SK-N-SH treated with all-trans-retinoic acid at 6 μM for 48 hours (cell line): ENCODE data around the gene DOCK11.

ENCODE experiments used
- GLIS3 ChIP-seq: fragments of 250-450 bp; sonication (Bioruptor Pico); IDR thresholded peaks from 2 replicates; pipeline ENCODE4 v1.5.0; 2020; ENCODE audit warnings: mild to moderate bottlenecking, moderate library complexity
- ISL1 ChIP-seq: fragments of 250-450 bp; sonication (Bioruptor Pico); IDR thresholded peaks from 2 replicates; pipeline ENCODE4 v2.1.2; 2022; ENCODE audit warnings: mild to moderate bottlenecking, moderate library complexity
- OSR1 ChIP-seq: fragments of 250-450 bp; sonication (Bioruptor Pico); IDR thresholded peaks from 2 replicates; pipeline ENCODE4 v1.8.0; 2022; ENCODE audit warnings: moderate library complexity, mild to moderate bottlenecking, inconsistent platforms
- TCF4 ChIP-seq: fragments of 250-450 bp; sonication (Bioruptor Pico); IDR thresholded peaks from 2 replicates; pipeline ENCODE4 v1.8.0; 2021; ENCODE audit warnings: mild to moderate bottlenecking, moderate library complexity, borderline replicate concordance
- ZNF565 ChIP-seq: fragments of 450-650 bp; formaldehyde crosslinking; conservative IDR thresholded peaks from 2 replicates; pipeline ENCODE4 v1.5.0; 2020; ENCODE audit warnings: low read depth, mild to moderate bottlenecking, moderate library complexity
- TF ChIP-seq, protein P1 (sequence below): fragments of 250-450 bp; sonication (Bioruptor Pico); IDR thresholded peaks from 2 replicates; pipeline ENCODE4 v1.5.0; 2020; ENCODE audit warnings: mild to moderate bottlenecking, moderate library complexity
- TF ChIP-seq, protein P2 (sequence below): fragments of 250-450 bp; sonication (Bioruptor Pico); IDR thresholded peaks from 2 replicates; pipeline ENCODE4 v1.8.0; 2020; ENCODE audit warnings: mild to moderate bottlenecking, moderate library complexity, borderline replicate concordance

DNA sequence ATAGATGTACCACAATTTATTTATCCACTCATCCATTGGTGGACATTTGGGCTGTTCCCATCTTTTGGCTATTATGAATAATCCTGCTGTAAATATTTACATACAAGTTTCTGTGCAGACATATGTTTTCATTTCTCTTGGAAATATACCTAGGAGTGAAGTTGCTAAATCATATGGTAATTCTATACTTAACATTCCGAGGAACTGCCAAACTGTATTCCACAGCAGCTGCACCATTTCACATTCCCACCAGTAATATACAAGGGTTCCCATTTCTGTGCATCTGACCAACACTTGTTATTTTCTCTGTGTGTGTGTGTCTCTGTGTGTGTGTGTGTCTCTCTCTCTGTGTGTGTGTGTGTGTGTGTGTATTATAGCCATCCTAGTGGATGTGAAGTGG is 15.4 kb upstream of the DOCK11 start:
- TF ChIP-seq ISL1 (no peak), GLIS3 (no peak), TCF4 (no peak), OSR1 (CRISPR knock-in tag) (no peak), ZNF565 (CRISPR knock-in tag) (no peak)
- TF ChIP-seq, protein P1, sequence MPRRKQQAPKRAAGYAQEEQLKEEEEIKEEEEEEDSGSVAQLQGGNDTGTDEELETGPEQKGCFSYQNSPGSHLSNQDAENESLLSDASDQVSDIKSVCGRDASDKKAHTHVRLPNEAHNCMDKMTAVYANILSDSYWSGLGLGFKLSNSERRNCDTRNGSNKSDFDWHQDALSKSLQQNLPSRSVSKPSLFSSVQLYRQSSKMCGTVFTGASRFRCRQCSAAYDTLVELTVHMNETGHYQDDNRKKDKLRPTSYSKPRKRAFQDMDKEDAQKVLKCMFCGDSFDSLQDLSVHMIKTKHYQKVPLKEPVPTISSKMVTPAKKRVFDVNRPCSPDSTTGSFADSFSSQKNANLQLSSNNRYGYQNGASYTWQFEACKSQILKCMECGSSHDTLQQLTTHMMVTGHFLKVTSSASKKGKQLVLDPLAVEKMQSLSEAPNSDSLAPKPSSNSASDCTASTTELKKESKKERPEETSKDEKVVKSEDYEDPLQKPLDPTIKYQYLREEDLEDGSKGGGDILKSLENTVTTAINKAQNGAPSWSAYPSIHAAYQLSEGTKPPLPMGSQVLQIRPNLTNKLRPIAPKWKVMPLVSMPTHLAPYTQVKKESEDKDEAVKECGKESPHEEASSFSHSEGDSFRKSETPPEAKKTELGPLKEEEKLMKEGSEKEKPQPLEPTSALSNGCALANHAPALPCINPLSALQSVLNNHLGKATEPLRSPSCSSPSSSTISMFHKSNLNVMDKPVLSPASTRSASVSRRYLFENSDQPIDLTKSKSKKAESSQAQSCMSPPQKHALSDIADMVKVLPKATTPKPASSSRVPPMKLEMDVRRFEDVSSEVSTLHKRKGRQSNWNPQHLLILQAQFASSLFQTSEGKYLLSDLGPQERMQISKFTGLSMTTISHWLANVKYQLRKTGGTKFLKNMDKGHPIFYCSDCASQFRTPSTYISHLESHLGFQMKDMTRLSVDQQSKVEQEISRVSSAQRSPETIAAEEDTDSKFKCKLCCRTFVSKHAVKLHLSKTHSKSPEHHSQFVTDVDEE (CRISPR knock-in tag): no peak
- TF ChIP-seq, protein P2, sequence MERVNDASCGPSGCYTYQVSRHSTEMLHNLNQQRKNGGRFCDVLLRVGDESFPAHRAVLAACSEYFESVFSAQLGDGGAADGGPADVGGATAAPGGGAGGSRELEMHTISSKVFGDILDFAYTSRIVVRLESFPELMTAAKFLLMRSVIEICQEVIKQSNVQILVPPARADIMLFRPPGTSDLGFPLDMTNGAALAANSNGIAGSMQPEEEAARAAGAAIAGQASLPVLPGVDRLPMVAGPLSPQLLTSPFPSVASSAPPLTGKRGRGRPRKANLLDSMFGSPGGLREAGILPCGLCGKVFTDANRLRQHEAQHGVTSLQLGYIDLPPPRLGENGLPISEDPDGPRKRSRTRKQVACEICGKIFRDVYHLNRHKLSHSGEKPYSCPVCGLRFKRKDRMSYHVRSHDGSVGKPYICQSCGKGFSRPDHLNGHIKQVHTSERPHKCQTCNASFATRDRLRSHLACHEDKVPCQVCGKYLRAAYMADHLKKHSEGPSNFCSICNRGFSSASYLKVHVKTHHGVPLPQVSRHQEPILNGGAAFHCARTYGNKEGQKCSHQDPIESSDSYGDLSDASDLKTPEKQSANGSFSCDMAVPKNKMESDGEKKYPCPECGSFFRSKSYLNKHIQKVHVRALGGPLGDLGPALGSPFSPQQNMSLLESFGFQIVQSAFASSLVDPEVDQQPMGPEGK: no peak
